Liver (tissue), 9 donors: ENCODE results near the gene ZNF18. TPM values are rescaled to one million over a fixed set of nuclear protein-coding genes. Genes with fewer than 3 reads are reported as not detected.
"Not testable (repeated sequence)": the region's sequence is repeated elsewhere in the genome, so short reads cannot be mapped to it uniquely, and the experiment has no call there.

ENCODE experiments used
- DNase-seq: peaks from one replicate; pipeline ENCODE4 v3.0.0-alpha.2; 2017; ENCODE audit warnings: low spot score
- H3K27ac ChIP-seq, 2 donors: one replicate each; pipeline ENCODE4 v1.7.0; 2013; ENCODE audit warnings: inconsistent platforms in 2 of 2, low read length in 2 of 2, control low read depth in 1 of 2, low read depth in 1 of 2, mild to moderate bottlenecking in 1 of 2
- H3K27me3 ChIP-seq, 4 donors: one replicate each; pipeline versions ENCODE4 v1.6.1 to v1.7.0; 2013; ENCODE audit warnings: low read length in 3 of 4, inconsistent platforms in 1 of 4, mild to moderate bottlenecking in 1 of 4, moderate library complexity in 1 of 4; ENCODE audit not compliant: control insufficient read depth in 4 of 4, insufficient read depth in 4 of 4
- H3K36me3 ChIP-seq, 4 donors: one replicate each; pipeline versions ENCODE4 v1.6.1 to v1.7.0; 2013; ENCODE audit warnings: low read length in 3 of 4, mild to moderate bottlenecking in 3 of 4, low read depth in 1 of 4, moderate library complexity in 1 of 4; ENCODE audit not compliant: control insufficient read depth in 4 of 4, insufficient read depth in 3 of 4
- H3K4me1 ChIP-seq, 4 donors: one replicate each; pipeline versions ENCODE4 v1.6.1 to v1.7.0; 2013; ENCODE audit warnings: low read length in 3 of 4, mild to moderate bottlenecking in 3 of 4, moderate library complexity in 1 of 4; ENCODE audit not compliant: control insufficient read depth in 4 of 4, insufficient read depth in 4 of 4
- H3K4me3 ChIP-seq, 3 donors: one replicate each; pipeline versions ENCODE4 v1.6.1 to v1.7.0; 2013; ENCODE audit warnings: low read length in 3 of 3, control low read depth in 1 of 3, low read depth in 1 of 3, mild to moderate bottlenecking in 1 of 3
- H3K9ac ChIP-seq, 2 donors: one replicate each; pipeline ENCODE4 v1.7.0; 2013; ENCODE audit warnings: low read length in 2 of 2, mild to moderate bottlenecking in 2 of 2, moderate library complexity in 2 of 2, control low read depth in 1 of 2, low read depth in 1 of 2
- H3K9me3 ChIP-seq, 4 donors: one replicate each; pipeline versions ENCODE4 v1.6.1 to v1.7.0; 2013; ENCODE audit warnings: low read length in 3 of 4; ENCODE audit not compliant: control insufficient read depth in 4 of 4
- ATF3 ChIP-seq: IDR thresholded peaks from 2 replicates; pipeline ENCODE4 v1.6.1; 2016; ENCODE audit warnings: antibody characterized with exemption
- EGR1 ChIP-seq, 2 donors: IDR thresholded peaks; 2 replicates each; pipeline ENCODE4 v1.6.1; 2016 to 2018; ENCODE audit warnings: antibody characterized with exemption in 2 of 2, low read depth in 2 of 2
- FOXA2 ChIP-seq: IDR thresholded peaks from 2 replicates; pipeline ENCODE4 v1.6.1; 2016; ENCODE audit warnings: antibody characterized with exemption
- GABPA ChIP-seq, 2 donors: IDR thresholded peaks in 1 of 2; conservative IDR thresholded peaks in 1 of 2; 2 replicates each; pipeline ENCODE4 v1.6.1; 2016; ENCODE audit warnings: antibody characterized with exemption in 2 of 2, mild to moderate bottlenecking in 1 of 2, moderate library complexity in 1 of 2
- HNF4A ChIP-seq, 2 donors: conservative IDR thresholded peaks; 2 replicates each; pipeline ENCODE4 v1.6.1; 2016; ENCODE audit warnings: antibody characterized with exemption in 2 of 2, mild to moderate bottlenecking in 2 of 2
- JUND ChIP-seq, 2 donors: IDR thresholded peaks; 2 replicates each; pipeline ENCODE4 v1.6.1; 2016; ENCODE audit warnings: antibody characterized with exemption in 2 of 2
- RAD21 ChIP-seq, 2 donors: IDR thresholded peaks; 2 replicates each; pipeline ENCODE4 v1.6.1; 2016; ENCODE audit warnings: antibody characterized with exemption in 2 of 2, mild to moderate bottlenecking in 2 of 2
- SP1 ChIP-seq: IDR thresholded peaks from 2 replicates; pipeline ENCODE4 v1.6.1; 2018; ENCODE audit warnings: antibody characterized with exemption, mild to moderate bottlenecking
- TAF1 ChIP-seq: conservative IDR thresholded peaks from 2 replicates; pipeline ENCODE4 v1.6.1; 2016; ENCODE audit warnings: antibody characterized with exemption, mild to moderate bottlenecking
- WGBS: extraction: QIAGEN DNeasy Blood & Tissue Kit; methylation state at CpG from one replicate; pipeline ENCODE4 v1.1.7; 2013; 5-methylcytosine and 5-hydroxymethylcytosine counted together
- polyA plus RNA-seq, 2 donors: library from polyadenylated mRNA; stranded (reverse) in 1 of 2; unstranded in 1 of 2; fragments of 200-250 nt in 1 of 2; fragments of >200 nt in 1 of 2; fragmentation: Nextera tagmentation in 1 of 2; extraction: Ambion mirVana in 1 of 2; gene quantifications; one replicate each; pipeline versions ENCODE4 v1.2.1 to v1.2.3, GENCODE V29; 2013 to 2015
- total RNA-seq, 2 donors: library from RNA; depleted of rRNA; stranded (reverse); fragments of >200 nt; gene quantifications; one replicate each; pipeline ENCODE4 v1.2.3, GENCODE V29; 2014
- TF ChIP-seq, protein P1 (sequence below): IDR thresholded peaks from 2 replicates; pipeline ENCODE4 v1.6.1; 2016; ENCODE audit warnings: antibody characterized with exemption, mild to moderate bottlenecking
- donor health status: healthy.
- donor health status: healthy.
- donor health status: healthy.
- donor health status: healthy.
- donor health status: healthy.

ZNF18 gene
- total and polyA plus RNA-seq, 4 donors: 2.1 to 4.5 (median 3.5) TPM

- Histone ChIP-seq H3K27ac (no peak overlapping the region), H3K36me3 (peaks cover 2 to 29% (median 17%) of the 10 kb centered on the region in 4 donors), H3K9ac (no peak overlapping the region), H3K27me3 (no peaks in the 10 kb centered on the region), H3K4me1 (no peaks in the 10 kb centered on the region), H3K9me3 (no peaks in the 10 kb centered on the region), H3K4me3 (no peak overlapping the region)
- no peak for DNase-seq
- WGBS: 96% methylated on average over 3 of the region's 3 CpGs
- TF ChIP-seq RAD21 (IDR thresholded peaks at IDR 0.05) (no peak), HNF4A (conservative IDR thresholded peaks at IDR 0.05) (no peak), JUND (IDR thresholded peaks at IDR 0.05) (no peak), TAF1 (no peak)
- TF ChIP-seq, protein P1, sequence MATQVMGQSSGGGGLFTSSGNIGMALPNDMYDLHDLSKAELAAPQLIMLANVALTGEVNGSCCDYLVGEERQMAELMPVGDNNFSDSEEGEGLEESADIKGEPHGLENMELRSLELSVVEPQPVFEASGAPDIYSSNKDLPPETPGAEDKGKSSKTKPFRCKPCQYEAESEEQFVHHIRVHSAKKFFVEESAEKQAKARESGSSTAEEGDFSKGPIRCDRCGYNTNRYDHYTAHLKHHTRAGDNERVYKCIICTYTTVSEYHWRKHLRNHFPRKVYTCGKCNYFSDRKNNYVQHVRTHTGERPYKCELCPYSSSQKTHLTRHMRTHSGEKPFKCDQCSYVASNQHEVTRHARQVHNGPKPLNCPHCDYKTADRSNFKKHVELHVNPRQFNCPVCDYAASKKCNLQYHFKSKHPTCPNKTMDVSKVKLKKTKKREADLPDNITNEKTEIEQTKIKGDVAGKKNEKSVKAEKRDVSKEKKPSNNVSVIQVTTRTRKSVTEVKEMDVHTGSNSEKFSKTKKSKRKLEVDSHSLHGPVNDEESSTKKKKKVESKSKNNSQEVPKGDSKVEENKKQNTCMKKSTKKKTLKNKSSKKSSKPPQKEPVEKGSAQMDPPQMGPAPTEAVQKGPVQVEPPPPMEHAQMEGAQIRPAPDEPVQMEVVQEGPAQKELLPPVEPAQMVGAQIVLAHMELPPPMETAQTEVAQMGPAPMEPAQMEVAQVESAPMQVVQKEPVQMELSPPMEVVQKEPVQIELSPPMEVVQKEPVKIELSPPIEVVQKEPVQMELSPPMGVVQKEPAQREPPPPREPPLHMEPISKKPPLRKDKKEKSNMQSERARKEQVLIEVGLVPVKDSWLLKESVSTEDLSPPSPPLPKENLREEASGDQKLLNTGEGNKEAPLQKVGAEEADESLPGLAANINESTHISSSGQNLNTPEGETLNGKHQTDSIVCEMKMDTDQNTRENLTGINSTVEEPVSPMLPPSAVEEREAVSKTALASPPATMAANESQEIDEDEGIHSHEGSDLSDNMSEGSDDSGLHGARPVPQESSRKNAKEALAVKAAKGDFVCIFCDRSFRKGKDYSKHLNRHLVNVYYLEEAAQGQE: no peak
These were observed 17.5 kb downstream of the ZNF18 start for GRCh38 chr17:11979795-11980194.

GRCh38 chr17:11972741-11973140 lies 24.5 kb downstream of the ZNF18 start:
- H3K9me3 ChIP-seq, H3K4me1 ChIP-seq, H3K36me3 ChIP-seq, DNase-seq, H3K27ac ChIP-seq, H3K4me3 ChIP-seq, H3K9ac ChIP-seq, H3K27me3 ChIP-seq: not testable (repeated sequence)
- whole genome bisulfite sequencing: 95% methylated on average over 19 of the region's 19 CpGs

DNA sequence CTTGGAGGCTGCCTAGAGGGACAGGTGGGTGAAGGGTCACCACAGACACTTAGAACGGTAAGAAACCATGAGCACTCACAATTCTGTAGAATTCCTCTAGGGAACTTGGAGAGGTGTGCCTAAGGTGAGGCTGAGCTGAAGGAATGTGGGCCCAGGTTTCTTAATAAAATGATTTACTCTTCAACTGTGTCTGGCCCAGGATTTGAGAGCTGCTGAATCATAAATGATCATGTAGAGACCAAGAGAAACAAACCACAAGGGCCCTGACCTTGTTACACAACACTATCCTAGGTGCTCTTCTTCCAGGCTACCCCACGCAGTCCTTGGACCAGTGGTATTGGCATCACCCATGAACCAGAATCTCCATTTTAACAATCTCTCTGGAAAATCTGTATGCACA lies 27.7 kb downstream of the ZNF18 start:
- Histone ChIP-seq H3K4me3 (no peak overlapping the region), H3K27me3 (no peaks in the 10 kb centered on the region), H3K9ac (no peak overlapping the region), H3K4me1 (no peaks in the 10 kb centered on the region), H3K27ac (no peak overlapping the region), H3K36me3 (peaks cover 0 to 3% (median 0%) of the 10 kb centered on the region in 4 donors), H3K9me3 (peaks cover 0 to 7% (median 3%) of the 10 kb centered on the region in 4 donors)
- no peak for TF ChIP-seq GABPA (IDR thresholded peaks at IDR 0.05 in 1 of 2, conservative IDR thresholded peaks at IDR 0.05 in 1 of 2)
- TF ChIP-seq TAF1: no peak
- no peak for TF ChIP-seq HNF4A (conservative IDR thresholded peaks at IDR 0.05)
- TF ChIP-seq EGR1 (IDR thresholded peaks at IDR 0.05; ENCODE audit: low read depth in 2 of 2): no peak
- 95% methylated on average over 2 of the region's 2 CpGs for WGBS
- no peak for DNase-seq

DNA sequence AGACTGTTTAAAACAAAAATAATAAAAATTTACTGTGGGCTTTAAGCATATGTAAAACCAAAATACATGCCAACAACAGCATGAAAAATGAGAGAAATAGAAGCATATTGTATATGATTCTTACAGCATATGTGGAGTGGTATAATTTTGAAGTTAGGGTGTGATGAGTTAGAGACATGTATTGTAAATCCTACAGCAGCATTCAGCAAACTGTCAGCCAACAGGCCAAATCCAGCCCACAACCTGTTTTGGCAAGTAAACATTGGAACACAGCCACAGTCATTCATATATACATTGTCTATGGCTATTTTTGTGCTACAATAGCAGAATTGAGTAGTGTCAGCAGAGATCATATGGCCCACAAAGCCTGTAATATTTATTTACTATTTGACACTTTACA lies 42.3 kb downstream of the ZNF18 start:
- no peak for TF ChIP-seq FOXA2
- TF ChIP-seq SP1: no peak
- TF ChIP-seq ATF3: no peak
- no peak overlapping the region for H3K9ac ChIP-seq
- no peak for DNase-seq
- H3K27ac ChIP-seq: no peak overlapping the region
- no peaks in the 10 kb centered on the region for H3K27me3 ChIP-seq
- H3K9me3 ChIP-seq: peaks cover 0 to 4% (median 3%) of the 10 kb centered on the region in 4 donors
- H3K4me3 ChIP-seq: no peak overlapping the region
- peaks cover 0 to 2% (median 0%) of the 10 kb centered on the region in 4 donors for H3K36me3 ChIP-seq
- no peaks in the 10 kb centered on the region for H3K4me1 ChIP-seq
